ENCODE measurements around the gene SYT5. TPM values are rescaled to one million over a fixed set of nuclear protein-coding genes. Genes with fewer than 3 reads are reported as not detected.
"Not testable (repeated sequence)": the region's sequence is repeated elsewhere in the genome, so short reads cannot be mapped to it uniquely, and the experiment has no call there.

The SYT5 gene
- total RNA-seq, 1 donor from 2014 or later = 0.29 TPM

GRCh38 chr19:55158848-55159749 lies 21.0 kb downstream of the SYT5 start:
- TF ChIP-seq CTCF (conservative IDR thresholded peaks at IDR 0.05; ENCODE audit: low read depth, low read length) = no peak
- DNase-seq (ENCODE audit: low read depth) = no peak
- no peak overlapping the region for H3K4me3 ChIP-seq (ENCODE audit: low read depth, low read length)

GRCh38 chr19:55158423-55158822 lies 21.7 kb downstream of the SYT5 start:
- no peak overlapping the region for H3K4me3 ChIP-seq (ENCODE audit: low read depth, low read length)
- TF ChIP-seq CTCF (conservative IDR thresholded peaks at IDR 0.05; ENCODE audit: low read depth, low read length) = no peak
- DNase-seq (ENCODE audit: low read depth) = no peak

- TF ChIP-seq CTCF (conservative IDR thresholded peaks at IDR 0.05; ENCODE audit: low read depth, low read length) = no peak
- peak within 1 kb of the TSS; percentile 21 for H3K4me3 ChIP-seq (ENCODE audit: low read depth, low read length)
- DNase-seq (ENCODE audit: low read depth) = no peak
Measured at GRCh38 chr19:55157064-55157908, 22.8 kb downstream of the SYT5 start, which contains the start of gene TNNI3. TSS of gene TNNI3 (minus strand) at chr19:55157732. CDS start at chr19:55157589, 143 bp downstream.

- DNase-seq (ENCODE audit: low read depth) = no peak
- H3K4me3 ChIP-seq (ENCODE audit: low read depth, low read length) = peak overlapping the region; percentile 41
- TF ChIP-seq CTCF (conservative IDR thresholded peaks at IDR 0.05; ENCODE audit: low read depth, low read length) = no peak
Measured at GRCh38 chr19:55156202-55157063, 23.7 kb downstream of the SYT5 start.

GRCh38 chr19:55155784-55156183 lies 24.3 kb downstream of the SYT5 start:
- DNase-seq (ENCODE audit: low read depth) = not testable (repeated sequence)
- peak overlapping the region; percentile 41 for H3K4me3 ChIP-seq (ENCODE audit: low read depth, low read length)

GRCh38 chr19:55153652-55154264 lies 26.3 kb downstream of the SYT5 start:
- TF ChIP-seq CTCF (conservative IDR thresholded peaks at IDR 0.05; ENCODE audit: low read depth, low read length) = no peak
- H3K4me3 ChIP-seq (ENCODE audit: low read depth, low read length) = no peak overlapping the region
- no peak for DNase-seq (ENCODE audit: low read depth)

All from epithelial cell of proximal tubule (primary cell).